ENCODE results near the gene STK32C.

DNA sequence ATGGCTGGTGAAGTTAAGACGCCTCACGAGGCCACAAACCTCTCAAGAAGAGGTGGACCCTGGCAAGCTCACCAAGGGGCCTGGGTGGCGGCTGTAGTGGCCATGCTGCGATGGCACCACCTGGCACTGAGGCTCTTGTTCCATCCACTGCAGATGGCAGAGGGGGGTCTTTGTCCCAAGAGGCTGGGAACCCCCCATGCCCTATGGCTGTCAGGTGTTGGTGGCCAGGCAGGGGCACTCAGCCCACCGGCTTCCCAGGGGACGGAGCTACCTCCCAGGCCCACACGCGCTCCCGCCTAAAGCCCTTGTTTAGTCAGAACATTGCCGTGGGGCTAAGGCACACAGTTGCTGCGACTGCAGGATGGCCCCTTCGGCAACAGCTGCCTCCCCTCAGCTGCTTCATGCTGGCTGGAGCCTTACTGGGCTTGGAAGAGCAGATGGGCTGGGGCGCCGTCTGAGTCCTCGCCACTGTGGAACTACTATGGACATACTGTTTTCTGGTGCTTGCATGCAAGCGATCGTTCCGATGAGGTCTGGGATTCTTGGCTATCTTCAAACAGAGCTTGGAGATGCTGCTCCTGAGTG lies 74.2 kb downstream of the STK32C start:
- TF ChIP-seq CTCF (IDR thresholded peaks at IDR 0.05; ENCODE audit: insufficient read depth, low read length): no peak
- no peak for TF ChIP-seq GABPA (IDR thresholded peaks at IDR 0.05; ENCODE audit: low read depth)
